HG02623 (cell line): ENCODE measurements around the gene FAM120B.
"Not testable (repeated sequence)": the region's sequence is repeated elsewhere in the genome, so short reads cannot be mapped to it uniquely, and the experiment has no call there.

ENCODE experiments used
- ATAC-seq: cut with Tn5 transposase; IDR thresholded peaks from one replicate; pipeline ENCODE4 v1.9.1; 2021; ENCODE audit warnings: moderate library complexity; ENCODE audit not compliant: unreplicated experiment

The FAM120B gene

GRCh38 chr6:170375661-170376060, 69.1 kb downstream of the FAM120B start:
- no peak for ATAC-seq

DNA sequence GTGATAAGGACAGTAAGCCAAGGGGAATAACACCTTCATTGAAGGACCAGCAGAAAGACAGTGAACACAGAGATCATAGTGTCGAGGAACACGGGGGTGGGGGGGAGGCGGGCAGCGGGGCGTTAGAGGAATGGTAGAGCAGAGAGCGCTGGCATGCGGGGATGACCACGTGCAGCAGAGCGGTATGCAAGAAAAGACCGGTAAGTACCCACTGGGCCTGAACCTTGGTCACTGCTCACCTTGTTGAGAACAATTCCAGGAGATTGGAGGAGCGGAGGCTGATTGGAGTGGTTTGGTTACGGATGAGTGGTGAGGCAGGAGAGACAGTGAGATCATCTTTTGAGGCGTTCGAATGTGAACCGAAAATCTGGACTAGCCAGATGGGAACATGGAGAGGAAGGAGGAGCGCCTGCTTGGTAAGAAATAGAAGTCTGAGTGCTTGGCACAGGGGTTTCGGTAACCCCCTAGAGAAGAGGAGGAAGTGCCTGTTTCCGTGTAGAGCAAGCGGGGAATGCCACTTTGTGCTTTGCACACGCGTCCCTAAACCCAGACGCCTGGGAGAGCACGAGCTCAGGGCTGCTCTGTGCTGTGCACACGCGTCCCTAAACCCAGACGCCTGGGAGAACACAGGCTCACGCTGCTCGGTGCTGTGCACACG, 70.0 kb downstream of the FAM120B start:
- no peak for ATAC-seq

DNA sequence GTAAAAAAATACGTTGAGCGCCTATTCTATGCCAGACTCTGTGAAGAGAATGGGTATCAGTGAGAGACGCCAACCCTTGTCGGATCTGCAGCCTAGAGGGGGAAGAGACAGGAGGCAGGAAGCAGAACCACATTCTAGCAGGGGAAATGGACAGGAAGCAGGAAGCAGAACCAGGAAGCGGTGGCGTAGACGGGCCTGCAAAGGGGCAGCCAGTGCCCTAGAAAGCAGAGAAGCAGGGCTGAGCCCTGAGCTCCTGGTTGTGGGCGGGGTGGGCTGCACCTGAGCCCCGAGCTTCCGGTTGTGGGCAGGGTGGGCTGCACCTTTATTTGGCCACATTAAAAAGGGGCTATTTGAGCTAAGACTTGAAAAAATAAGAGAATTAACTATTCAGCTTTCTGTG, 71.9 kb downstream of the FAM120B start:
- no peak for ATAC-seq

- no peak for ATAC-seq
Measured at GRCh38 chr6:170381562-170381961, 75.0 kb downstream of the FAM120B start.

GRCh38 chr6:170383466-170384035, 77.0 kb downstream of the FAM120B start:
- ATAC-seq, result no peak

- no peak for ATAC-seq
Measured at GRCh38 chr6:170385506-170385905, 78.9 kb downstream of the FAM120B start.

DNA sequence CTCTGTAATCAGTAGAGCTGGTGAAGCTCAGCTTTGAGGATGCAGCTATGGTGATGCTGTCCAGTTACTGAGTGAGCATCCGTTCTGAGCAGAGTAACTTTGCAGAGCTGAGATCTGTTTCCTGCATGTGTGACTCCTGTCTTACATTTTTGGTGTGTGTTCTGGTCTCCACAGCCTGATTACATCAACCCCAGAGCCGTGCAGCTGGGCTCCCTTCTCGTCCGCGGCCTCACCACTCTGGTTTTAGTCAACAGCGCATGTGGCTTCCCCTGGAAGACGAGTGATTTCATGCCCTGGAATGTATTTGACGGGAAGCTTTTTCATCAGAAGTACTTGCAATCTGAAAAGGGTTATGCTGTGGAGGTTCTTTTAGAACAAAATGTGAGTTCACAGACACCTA, 81.6 kb downstream of the FAM120B start:
- ATAC-seq, result no peak

GRCh38 chr6:170393033-170393432, 86.5 kb downstream of the FAM120B start:
- no peak for ATAC-seq

GRCh38 chr6:170393807-170394399, 87.3 kb downstream of the FAM120B start:
- no peak for ATAC-seq

- ATAC-seq, result no peak
Measured at GRCh38 chr6:170394980-170395379, 88.4 kb downstream of the FAM120B start.

DNA sequence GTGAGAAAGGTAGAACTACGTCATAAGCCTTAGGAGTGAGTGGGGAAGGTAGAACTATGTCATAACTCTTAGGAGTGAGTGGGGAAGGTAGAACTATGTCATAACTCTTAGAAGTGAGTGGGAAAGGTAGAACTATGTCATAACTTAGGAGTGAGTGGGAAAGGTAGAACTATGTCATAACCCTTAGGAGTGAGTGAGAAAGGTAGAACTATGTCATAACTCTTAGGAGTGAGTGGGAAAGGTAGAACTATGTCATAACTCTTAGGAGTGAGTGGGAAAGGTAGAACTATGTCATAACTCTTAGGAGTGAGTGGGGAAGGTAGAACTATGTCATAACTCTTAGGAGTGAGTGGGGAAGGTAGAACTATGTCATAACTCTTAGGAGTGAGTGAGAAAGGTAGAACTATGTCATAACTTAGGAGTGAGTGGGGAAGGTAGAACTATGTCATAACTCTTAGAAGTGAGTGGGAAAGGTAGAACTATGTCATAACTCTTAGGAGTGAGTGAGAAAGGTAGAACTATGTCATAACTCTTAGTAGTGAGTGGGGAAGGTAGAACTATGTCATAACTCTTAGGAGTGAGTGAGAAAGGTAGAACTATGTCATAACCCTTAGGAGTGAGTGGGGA, 92.3 kb downstream of the FAM120B start:
- ATAC-seq, result not testable (repeated sequence)

DNA sequence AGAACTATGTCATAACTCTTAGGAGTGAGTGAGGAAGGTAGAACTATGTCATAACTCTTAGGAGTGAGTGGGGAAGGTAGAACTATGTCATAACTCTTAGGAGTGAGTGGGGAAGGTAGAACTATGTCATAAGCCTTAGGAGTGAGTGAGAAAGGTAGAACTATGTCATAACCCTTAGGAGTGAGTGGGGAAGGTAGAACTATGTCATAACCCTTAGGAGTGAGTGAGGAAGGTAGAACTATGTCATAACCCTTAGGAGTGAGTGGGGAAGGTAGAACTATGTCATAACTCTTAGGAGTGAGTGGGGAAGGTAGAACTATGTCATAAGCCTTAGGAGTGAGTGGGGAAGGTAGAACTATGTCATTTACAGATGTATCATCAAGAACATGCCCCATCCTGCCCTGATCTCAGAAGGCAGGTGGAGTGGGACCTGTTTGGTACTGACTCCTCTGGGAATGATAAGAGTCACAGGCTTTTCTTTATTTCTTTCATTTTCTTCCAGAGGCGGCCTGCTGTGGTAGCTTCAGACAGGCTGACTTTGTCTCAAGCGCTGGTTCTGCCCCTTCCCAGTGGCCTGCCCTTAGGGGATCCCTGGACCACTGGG, 93.5 kb downstream of the FAM120B start:
- ATAC-seq, result not testable (repeated sequence)

DNA sequence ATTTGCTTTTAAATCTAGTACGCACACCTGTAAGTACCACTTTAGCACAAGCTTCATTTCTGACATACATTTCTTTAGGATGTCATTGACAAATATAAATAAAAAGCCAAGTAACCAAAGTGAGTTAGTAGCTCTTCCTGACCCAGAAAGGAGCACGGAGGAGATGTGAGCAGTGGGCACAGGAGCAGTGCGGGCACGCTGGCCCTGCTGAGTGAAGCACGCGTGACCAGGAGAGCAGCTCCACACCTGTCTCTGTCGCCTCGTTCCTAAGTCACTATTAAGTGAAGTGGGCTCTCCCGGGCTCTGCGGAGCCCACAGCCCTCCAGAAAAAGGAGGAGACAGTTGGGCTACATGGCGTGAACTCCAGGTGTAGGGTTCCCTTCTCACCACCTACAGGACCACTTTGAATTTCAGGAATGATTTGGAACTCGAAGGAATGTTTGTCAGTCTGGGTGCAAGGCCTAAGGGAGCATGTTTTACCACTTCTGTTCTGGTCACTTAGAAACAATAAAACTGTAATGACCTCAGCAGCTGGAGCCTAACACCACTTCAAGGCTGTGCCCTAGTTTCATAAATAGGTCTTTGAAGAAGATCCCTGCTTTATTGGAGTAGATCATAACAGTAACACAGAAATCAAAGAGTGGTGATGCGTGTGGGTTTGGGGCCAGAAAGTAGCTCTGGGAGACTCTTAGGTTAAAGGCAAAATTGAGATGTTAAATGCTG, 95.9 kb downstream of the FAM120B start:
- ATAC-seq, result no peak

GRCh38 chr6:170403451-170403850, 96.9 kb downstream of the FAM120B start:
- no peak for ATAC-seq

- ATAC-seq, result no peak
Measured at GRCh38 chr6:170404036-170404435, 97.5 kb downstream of the FAM120B start.

DNA sequence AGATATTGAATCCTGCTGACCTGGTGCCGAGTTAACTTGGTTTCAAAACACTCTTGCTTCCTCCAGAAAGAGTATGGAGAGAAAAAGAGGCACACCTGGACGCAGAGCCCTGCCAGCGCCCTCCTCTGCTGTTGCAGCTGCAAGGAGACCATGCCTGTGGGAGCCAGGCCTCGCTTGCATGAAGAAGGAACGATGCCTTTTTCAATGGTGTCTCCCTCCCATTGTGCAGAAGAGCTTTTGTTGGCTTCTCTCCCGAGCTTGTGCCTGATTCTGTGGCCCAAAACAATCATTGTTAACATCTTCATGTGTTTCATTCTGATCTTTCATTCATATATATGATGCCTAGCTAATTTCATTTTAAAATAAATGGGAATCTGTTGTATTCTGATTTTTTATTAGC, 98.1 kb downstream of the FAM120B start:
- ATAC-seq, result no peak

- ATAC-seq, result no peak
Measured at GRCh38 chr6:170405311-170405975, 98.9 kb downstream of the FAM120B start.

DNA sequence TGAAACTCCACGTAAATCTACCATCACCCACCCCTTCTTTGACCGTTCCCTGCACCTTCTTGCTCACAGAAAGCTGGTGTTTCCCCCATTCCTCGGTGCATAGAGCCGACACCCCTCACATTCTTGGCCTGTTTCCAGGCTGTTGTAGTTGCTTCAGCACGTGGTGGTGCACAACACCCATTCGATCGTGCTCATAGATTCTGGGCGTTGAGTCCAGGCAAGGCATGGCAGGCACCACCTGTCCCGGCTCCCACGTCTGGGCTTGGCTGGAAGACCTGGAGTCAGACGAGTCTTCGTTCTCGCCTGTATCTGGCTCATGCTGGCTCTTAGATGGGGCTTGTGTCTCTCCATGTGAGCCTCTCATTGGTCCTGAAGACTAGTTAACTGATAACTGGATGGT, 100.6 kb downstream of the FAM120B start:
- no peak for ATAC-seq

DNA sequence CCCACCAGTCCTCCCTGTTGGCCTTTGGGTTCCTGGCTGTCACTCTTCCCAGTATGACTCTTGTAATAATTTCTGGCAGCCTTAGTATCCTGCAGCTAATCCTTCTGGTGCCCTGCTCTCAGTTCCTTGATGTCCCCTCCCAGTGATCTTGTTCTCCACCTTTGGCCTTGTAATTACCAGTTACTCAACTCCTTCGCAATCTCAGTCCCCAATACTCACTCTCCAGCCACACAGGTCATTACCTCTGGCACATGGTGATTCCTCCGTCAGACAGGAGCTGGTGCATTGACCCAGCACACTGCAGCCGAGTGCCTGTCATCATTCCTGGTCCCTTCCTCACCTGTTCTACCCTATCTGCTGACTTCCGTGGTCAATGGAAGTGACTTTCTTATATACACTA, 101.4 kb downstream of the FAM120B start:
- ATAC-seq, result no peak

DNA sequence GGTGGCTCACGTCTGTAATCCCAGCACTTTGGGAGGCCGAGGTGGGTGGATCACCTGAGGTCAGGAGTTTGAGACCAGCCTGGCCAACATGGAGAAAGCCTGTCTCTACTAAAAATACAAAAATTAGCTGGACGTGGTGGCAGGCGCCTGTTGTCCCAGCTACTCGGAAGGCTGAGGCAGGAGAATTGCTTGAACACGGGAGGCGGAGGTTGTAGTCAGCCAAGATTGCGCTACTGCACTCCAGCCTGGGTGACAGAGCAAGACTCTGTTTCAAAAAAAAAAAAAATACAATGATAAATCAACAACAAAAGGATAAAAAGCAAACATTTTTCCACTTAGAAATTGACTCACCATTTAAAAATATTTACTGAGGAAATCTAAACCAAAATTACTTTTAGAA, 103.2 kb downstream of the FAM120B start:
- not testable (repeated sequence) for ATAC-seq

- ATAC-seq, result no peak
Measured at GRCh38 chr6:170410241-170410640, 103.7 kb downstream of the FAM120B start.
